ES-I3 (cell line): ENCODE measurements around the gene KRTAP4-1.
"Not testable (repeated sequence)": the region's sequence is repeated elsewhere in the genome, so short reads cannot be mapped to it uniquely, and the experiment has no call there.

Experiments
- H3K36me3 ChIP-seq: 2 replicates; pipeline ENCODE4 v1.6.1; 2013; ENCODE audit warnings: mild to moderate bottlenecking, low read length, control low read depth, moderate library complexity; ENCODE audit not compliant: insufficient read depth
- H3K4me1 ChIP-seq: 2 replicates; pipeline ENCODE4 v1.6.1; 2013; ENCODE audit warnings: mild to moderate bottlenecking, control low read depth, low read length; ENCODE audit not compliant: insufficient read depth
- H3K9ac ChIP-seq: 2 replicates; pipeline ENCODE4 v1.6.1; 2013; ENCODE audit warnings: low read depth, mild to moderate bottlenecking, low read length, moderate library complexity
- H3K9me3 ChIP-seq: 2 replicates; pipeline ENCODE4 v1.6.1; 2013; ENCODE audit warnings: mild to moderate bottlenecking, low read length, moderate library complexity; ENCODE audit not compliant: control insufficient read depth, insufficient read depth

The KRTAP4-1 gene

DNA sequence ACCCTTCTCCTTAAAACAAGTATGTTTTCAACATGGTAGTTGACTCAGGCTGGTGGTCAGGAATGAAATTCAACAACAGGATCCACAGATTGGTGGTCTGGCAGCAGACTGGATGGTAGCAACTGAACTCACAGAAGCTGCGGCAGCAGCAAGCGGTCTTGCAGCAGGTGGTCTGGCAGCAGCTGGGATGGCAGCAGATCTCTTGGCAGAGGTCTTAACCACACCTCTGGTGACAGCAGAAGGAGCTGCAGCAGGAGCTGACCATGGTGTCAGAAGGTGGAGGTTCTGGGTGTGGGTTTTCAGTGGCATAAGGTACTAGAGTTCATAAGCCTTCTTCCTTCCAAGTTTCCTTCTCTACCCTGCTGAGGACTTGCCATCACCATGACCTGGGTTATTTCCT lies 2.2 kb upstream of the KRTAP4-1 start:
- Histone ChIP-seq H3K9ac (no peak overlapping the region), H3K36me3 (no peaks in the 10 kb centered on the region), H3K9me3 (no peaks in the 10 kb centered on the region), H3K4me1 (no peaks in the 10 kb centered on the region)

DNA sequence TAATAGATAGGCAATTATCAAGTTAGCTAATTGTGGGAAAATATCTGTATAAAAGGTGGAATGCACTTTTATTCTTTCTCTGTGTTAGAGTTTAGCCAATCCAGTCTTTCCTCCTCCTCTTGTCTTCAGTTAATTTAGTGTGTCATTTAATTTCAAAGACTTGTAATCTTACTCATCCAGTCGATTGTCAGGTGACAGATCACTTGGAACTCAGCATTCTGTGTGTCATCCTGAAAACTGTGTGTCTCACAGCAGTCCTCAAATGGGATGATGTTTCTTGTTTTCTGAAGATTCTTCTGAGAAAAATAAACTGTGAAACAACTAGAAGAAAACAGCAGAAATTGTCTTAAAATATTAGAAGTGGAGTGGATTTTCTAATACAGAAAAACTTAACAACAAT lies 290 bp upstream of the KRTAP4-1 start:
- Histone ChIP-seq H3K9me3 (no peaks in the 10 kb centered on the region), H3K36me3 (no peaks in the 10 kb centered on the region), H3K9ac (no peak overlapping the region), H3K4me1 (no peaks in the 10 kb centered on the region)

GRCh38 chr17:41178843-41179616 lies 5.7 kb downstream of the KRTAP4-1 start:
- no peaks in the 10 kb centered on the region for H3K36me3 ChIP-seq
- no peak overlapping the region for H3K9ac ChIP-seq
- no peaks in the 10 kb centered on the region for H3K9me3 ChIP-seq
- H3K4me1 ChIP-seq = no peaks in the 10 kb centered on the region

- H3K4me1 ChIP-seq = no peaks in the 10 kb centered on the region
- H3K9me3 ChIP-seq = no peaks in the 10 kb centered on the region
- no peaks in the 10 kb centered on the region for H3K36me3 ChIP-seq
- no peak overlapping the region for H3K9ac ChIP-seq
These were observed 6.4 kb downstream of the KRTAP4-1 start for GRCh38 chr17:41178341-41178740.

GRCh38 chr17:41177727-41178271 lies 6.9 kb downstream of the KRTAP4-1 start, which contains the start of gene KRTAP4-2:
Gene KRTAP4-2 (minus strand): TSS chr17:41178221. CDS start chr17:41178164, 57 bp downstream.
- no peaks in the 10 kb centered on the region for H3K4me1 ChIP-seq
- H3K9ac ChIP-seq = no peak within 1 kb of the TSS
- H3K36me3 ChIP-seq = no peaks in the 10 kb centered on the region
- no peaks in the 10 kb centered on the region for H3K9me3 ChIP-seq

- Histone ChIP-seq H3K9me3 (no peaks in the 10 kb centered on the region), H3K9ac (no peak overlapping the region), H3K4me1 (no peaks in the 10 kb centered on the region), H3K36me3 (no peaks in the 10 kb centered on the region)
These were observed 7.8 kb downstream of the KRTAP4-1 start for GRCh38 chr17:41176744-41177387.

GRCh38 chr17:41171886-41172285 lies 12.8 kb downstream of the KRTAP4-1 start:
- no peaks in the 10 kb centered on the region for H3K36me3 ChIP-seq
- no peak overlapping the region for H3K9ac ChIP-seq
- no peaks in the 10 kb centered on the region for H3K4me1 ChIP-seq
- no peaks in the 10 kb centered on the region for H3K9me3 ChIP-seq

DNA sequence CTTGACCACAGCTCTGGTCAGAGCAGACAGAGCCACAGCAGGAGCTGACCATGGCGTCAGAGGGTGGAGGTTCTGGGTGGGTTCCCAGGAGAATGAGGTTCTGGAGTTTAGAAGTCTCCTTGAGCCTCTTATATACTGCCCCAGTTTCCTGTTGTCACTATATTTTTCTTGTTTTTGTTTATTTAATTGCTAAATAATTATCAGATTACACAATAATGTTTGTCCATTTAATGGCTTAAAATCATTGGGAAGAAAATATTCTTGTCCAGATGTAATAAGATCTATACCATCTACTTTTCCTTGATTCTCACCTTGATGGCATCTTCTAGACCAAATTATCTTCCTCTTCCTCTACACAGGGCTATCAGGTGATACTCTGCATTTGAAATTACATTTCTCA lies 16.6 kb downstream of the KRTAP4-1 start, which contains the start of gene KRTAP4-3:
Gene KRTAP4-3 (minus strand): TSS at position 101 of the 400 bp plus-strand sequence. CDS start 49 bp downstream, at position 52.
- Histone ChIP-seq H3K9ac (no peak within 1 kb of the TSS), H3K36me3 (no peaks in the 10 kb centered on the region), H3K9me3 (no peaks in the 10 kb centered on the region), H3K4me1 (no peaks in the 10 kb centered on the region)

DNA sequence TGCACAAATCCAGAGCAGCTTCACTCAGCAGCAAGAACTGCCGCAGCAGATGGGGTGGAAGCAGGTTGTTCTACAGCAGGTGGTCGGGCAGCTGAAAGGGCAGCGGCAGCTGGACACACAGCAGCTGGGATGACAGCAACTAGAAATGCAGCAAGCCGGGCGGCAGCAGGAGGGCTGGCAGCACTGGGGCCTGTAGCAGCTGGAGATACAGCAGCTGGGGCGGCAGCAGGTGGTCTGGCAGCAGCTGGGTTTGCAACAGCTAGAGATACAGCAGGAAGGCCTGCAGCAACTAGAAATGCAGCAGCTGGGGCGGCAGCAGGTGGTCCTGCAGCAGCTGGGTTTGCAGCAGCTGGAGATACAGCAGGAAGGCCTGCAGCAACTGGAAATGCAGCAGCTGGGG lies 17.1 kb downstream of the KRTAP4-1 start:
- Histone ChIP-seq H3K9ac (no peak overlapping the region), H3K9me3 (no peaks in the 10 kb centered on the region), H3K4me1 (no peaks in the 10 kb centered on the region), H3K36me3 (no peaks in the 10 kb centered on the region)

- H3K4me1 ChIP-seq = no peaks in the 10 kb centered on the region
- H3K36me3 ChIP-seq = no peaks in the 10 kb centered on the region
- no peaks in the 10 kb centered on the region for H3K9me3 ChIP-seq
- no peak overlapping the region for H3K9ac ChIP-seq
These were observed 20.9 kb downstream of the KRTAP4-1 start for GRCh38 chr17:41163828-41164227.

DNA sequence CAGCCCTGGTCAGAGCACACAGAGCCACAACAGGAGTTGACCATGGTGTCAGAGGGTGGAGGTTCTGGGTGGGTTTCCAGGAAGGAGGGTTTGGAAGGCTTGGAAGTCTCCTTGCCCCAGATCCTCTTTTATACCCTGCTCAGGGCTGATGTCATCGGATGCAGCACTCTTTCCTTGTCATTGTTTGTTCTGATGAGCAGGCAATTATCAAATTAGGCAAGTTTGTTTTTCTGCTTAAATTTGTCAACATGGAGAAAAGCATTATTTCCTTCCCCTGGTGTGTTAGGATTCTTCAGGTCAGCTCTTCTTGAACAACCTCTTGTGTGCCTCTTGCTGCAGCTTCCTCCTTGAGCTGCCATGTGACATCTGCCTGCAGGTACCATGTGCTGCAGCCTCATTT lies 24.1 kb downstream of the KRTAP4-1 start, which contains the start of gene KRTAP4-4:
Gene KRTAP4-4 (minus strand): TSS at position 101 of the 400 bp plus-strand sequence. CDS start 57 bp downstream, at position 44.
- Histone ChIP-seq H3K9ac (no peak within 1 kb of the TSS), H3K36me3 (no peaks in the 10 kb centered on the region), H3K9me3 (no peaks in the 10 kb centered on the region), H3K4me1 (no peaks in the 10 kb centered on the region)

GRCh38 chr17:41160190-41160589 lies 24.5 kb downstream of the KRTAP4-1 start:
- not testable (repeated sequence) for H3K36me3 ChIP-seq, H3K9me3 ChIP-seq, H3K4me1 ChIP-seq, H3K9ac ChIP-seq

- H3K9ac ChIP-seq = no peak overlapping the region
- H3K36me3 ChIP-seq = no peaks in the 10 kb centered on the region
- H3K9me3 ChIP-seq = no peaks in the 10 kb centered on the region
- no peaks in the 10 kb centered on the region for H3K4me1 ChIP-seq
These were observed 30.9 kb downstream of the KRTAP4-1 start for GRCh38 chr17:41153856-41154255.

GRCh38 chr17:41151525-41151924 lies 33.2 kb downstream of the KRTAP4-1 start:
- no peaks in the 10 kb centered on the region for H3K9me3 ChIP-seq
- no peaks in the 10 kb centered on the region for H3K4me1 ChIP-seq
- no peak overlapping the region for H3K9ac ChIP-seq
- H3K36me3 ChIP-seq = no peaks in the 10 kb centered on the region

DNA sequence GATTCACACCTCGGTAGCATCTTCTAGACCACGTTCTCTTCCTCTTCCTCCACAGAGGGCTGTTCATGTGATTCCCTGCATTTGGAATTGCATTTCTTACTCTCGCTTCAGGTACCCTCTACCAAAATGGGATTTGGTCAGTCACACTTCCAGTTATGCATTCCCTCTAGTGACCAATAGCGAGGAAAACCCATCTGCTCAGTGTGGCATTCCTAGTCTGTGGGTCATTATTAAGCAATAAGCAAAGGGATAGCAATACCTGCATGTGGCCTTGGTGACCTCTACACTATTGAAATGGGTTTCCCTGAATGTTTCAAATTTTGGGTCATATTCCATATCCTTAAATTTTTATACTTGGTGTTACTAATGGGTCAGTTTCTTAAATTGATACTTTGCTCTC lies 34.7 kb downstream of the KRTAP4-1 start:
- H3K9ac ChIP-seq = no peak overlapping the region
- H3K36me3 ChIP-seq = no peaks in the 10 kb centered on the region
- H3K4me1 ChIP-seq = no peaks in the 10 kb centered on the region
- H3K9me3 ChIP-seq = no peaks in the 10 kb centered on the region
